ENCODE measurements around the gene DCUN1D3.
A peak's percentile ranks its signal among the peaks of the same experiment; 100 is the strongest.

DCUN1D3 gene

GRCh38 chr16:20901436-20902112, 1.4 kb upstream of the DCUN1D3 start:
- H3K27ac ChIP-seq: peak overlapping the region; percentile 91 to 100 (median 98)
- no peaks in the 10 kb centered on the region for H3K27me3 ChIP-seq
- peaks cover 0 to 27% (median 16%) of the 10 kb centered on the region in 11 experiments; a peak in 11 of 22 replicates for H4K20me1 ChIP-seq
- H3K36me3 ChIP-seq: peaks cover 8 to 31% (median 15%) of the 10 kb centered on the region in 11 experiments; a peak in 20 of 22 replicates
- peak overlapping the region; percentile 85 to 97 (median 93) for H3K4me2 ChIP-seq
- H3K4me1 ChIP-seq: peaks cover 62 to 78% (median 75%) of the 10 kb centered on the region in 10 experiments
- H3K9me3 ChIP-seq (replicated peaks in 1 of 11): no peaks in the 10 kb centered on the region
- peak overlapping the region; percentile 90 to 99 (median 97) for H3K9ac ChIP-seq
- no peak for TF ChIP-seq Cebpa-rat (IDR thresholded peaks at IDR 0.05)
- peak overlapping the region; percentile 82 to 95 (median 87) for H3K4me3 ChIP-seq

GRCh38 chr16:20901068-20901435, 894 bp upstream of the DCUN1D3 start:
- H3K27me3 ChIP-seq: no peaks in the 10 kb centered on the region
- H4K20me1 ChIP-seq: peaks cover 0 to 32% (median 16%) of the 10 kb centered on the region in 11 experiments; a peak in 11 of 22 replicates
- H3K36me3 ChIP-seq: peaks cover 11 to 30% (median 17%) of the 10 kb centered on the region in 11 experiments; a peak in 21 of 22 replicates
- TF ChIP-seq Cebpa-rat (IDR thresholded peaks at IDR 0.05): no peak
- H3K9me3 ChIP-seq (replicated peaks in 1 of 11): no peaks in the 10 kb centered on the region
- H3K4me3 ChIP-seq: peak overlapping the region; percentile 82 to 95 (median 87)
- peak overlapping the region; percentile 85 to 97 (median 93) for H3K4me2 ChIP-seq
- peak overlapping the region; percentile 90 to 99 (median 97) for H3K9ac ChIP-seq
- peaks cover 62 to 78% (median 72%) of the 10 kb centered on the region in 10 experiments for H3K4me1 ChIP-seq
- peak overlapping the region; percentile 91 to 100 (median 98) for H3K27ac ChIP-seq

GRCh38 chr16:20899477-20900298, 470 bp downstream of the DCUN1D3 start:
- Histone ChIP-seq H3K27ac (peak overlapping the region; percentile 91 to 100 (median 98)), H3K4me3 (peak overlapping the region; percentile 82 to 95 (median 87)), H4K20me1 (peaks cover 0 to 46% (median 24%) of the 10 kb centered on the region in 11 experiments; a peak in 12 of 22 replicates), H3K9me3 (replicated peaks in 1 of 11) (no peaks in the 10 kb centered on the region), H3K36me3 (peaks cover 25 to 40% (median 31%) of the 10 kb centered on the region in 11 experiments), H3K9ac (peak overlapping the region; percentile 90 to 99 (median 97)), H3K27me3 (no peaks in the 10 kb centered on the region), H3K4me2 (peak overlapping the region; percentile 77 to 95 (median 89)), H3K4me1 (peaks cover 50 to 78% (median 58%) of the 10 kb centered on the region in 10 experiments)
- TF ChIP-seq Cebpa-rat (IDR thresholded peaks at IDR 0.05): no peak

- Histone ChIP-seq H3K4me1 (peaks cover 45 to 80% (median 54%) of the 10 kb centered on the region in 10 experiments), H3K4me2 (peak overlapping the region; percentile 77 to 95 (median 89)), H4K20me1 (peaks cover 0 to 52% (median 30%) of the 10 kb centered on the region in 11 experiments; a peak in 14 of 22 replicates), H3K27ac (peak overlapping the region; percentile 77 to 100 (median 98); a peak in 21 of 22 replicates), H3K27me3 (no peaks in the 10 kb centered on the region), H3K9me3 (replicated peaks in 1 of 11) (no peaks in the 10 kb centered on the region), H3K36me3 (peaks cover 31 to 46% (median 37%) of the 10 kb centered on the region in 11 experiments), H3K4me3 (peak overlapping the region; percentile 82 to 95 (median 87)), H3K9ac (peak overlapping the region; percentile 90 to 99 (median 97))
- TF ChIP-seq Cebpa-rat (IDR thresholded peaks at IDR 0.05): no peak
Measured at GRCh38 chr16:20899071-20899470, 1.1 kb downstream of the DCUN1D3 start.

GRCh38 chr16:20897922-20898321, 2.2 kb downstream of the DCUN1D3 start:
- H3K4me3 ChIP-seq: peak overlapping the region in 7 of 10 experiments; percentile 82 to 95 (median 90); a peak in 12 of 20 replicates
- H3K27ac ChIP-seq: peak overlapping the region in 6 of 11 experiments; percentile 5 to 99 (median 96); a peak in 8 of 22 replicates
- H3K4me1 ChIP-seq: peaks cover 33 to 80% (median 43%) of the 10 kb centered on the region in 10 experiments
- no peak for TF ChIP-seq Cebpa-rat (IDR thresholded peaks at IDR 0.05)
- peak overlapping the region; percentile 77 to 95 (median 89); a peak in 19 of 22 replicates for H3K4me2 ChIP-seq
- no peaks in the 10 kb centered on the region for H3K9me3 ChIP-seq (replicated peaks in 1 of 11)
- peaks cover 42 to 57% (median 48%) of the 10 kb centered on the region in 11 experiments for H3K36me3 ChIP-seq
- H3K9ac ChIP-seq: peak overlapping the region in 6 of 11 experiments; percentile 92 to 99 (median 98); a peak in 9 of 22 replicates
- peaks cover 0 to 64% (median 42%) of the 10 kb centered on the region in 11 experiments; a peak in 16 of 22 replicates for H4K20me1 ChIP-seq
- H3K27me3 ChIP-seq: no peaks in the 10 kb centered on the region

GRCh38 chr16:20897253-20897897, 2.8 kb downstream of the DCUN1D3 start:
- peaks cover 0 to 69% (median 47%) of the 10 kb centered on the region in 11 experiments; a peak in 16 of 22 replicates for H4K20me1 ChIP-seq
- H3K27me3 ChIP-seq: no peaks in the 10 kb centered on the region
- H3K4me1 ChIP-seq: peaks cover 28 to 78% (median 37%) of the 10 kb centered on the region in 10 experiments
- peaks cover 46 to 57% (median 54%) of the 10 kb centered on the region in 11 experiments for H3K36me3 ChIP-seq
- peak overlapping the region in 6 of 10 experiments; percentile 82 to 95 (median 91); a peak in 11 of 20 replicates for H3K4me3 ChIP-seq
- H3K9ac ChIP-seq: peak overlapping the region in 4 of 11 experiments; percentile 92 to 98 (median 98); a peak in 4 of 22 replicates
- no peaks in the 10 kb centered on the region for H3K9me3 ChIP-seq (replicated peaks in 1 of 11)
- H3K27ac ChIP-seq: peak overlapping the region in 4 of 11 experiments; percentile 17 to 99 (median 98); a peak in 5 of 22 replicates
- peak overlapping the region in 8 of 11 experiments; percentile 80 to 95 (median 88); a peak in 16 of 22 replicates for H3K4me2 ChIP-seq
- TF ChIP-seq Cebpa-rat (IDR thresholded peaks at IDR 0.05): peak in 2 of 11 experiments; percentile 13 to 35; a peak in 1 of 22 replicates

- peaks cover 14 to 80% (median 26%) of the 10 kb centered on the region in 10 experiments for H3K4me1 ChIP-seq
- H4K20me1 ChIP-seq: peaks cover 5 to 99% (median 74%) of the 10 kb centered on the region in 11 experiments; a peak in 16 of 22 replicates
- H3K9ac ChIP-seq: 0 out of 22 replicates have a peak overlapping the region, but pooled peaks of 1 of the 11 experiments have one; percentile 2
- H3K4me2 ChIP-seq: peak overlapping the region in 3 of 11 experiments; percentile 50 to 95 (median 90); a peak in 5 of 22 replicates
- H3K27ac ChIP-seq: no peak overlapping the region
- H3K4me3 ChIP-seq: no peak overlapping the region
- no peaks in the 10 kb centered on the region for H3K27me3 ChIP-seq
- no peaks in the 10 kb centered on the region for H3K9me3 ChIP-seq (replicated peaks in 1 of 11)
- peaks cover 58 to 87% (median 82%) of the 10 kb centered on the region in 11 experiments for H3K36me3 ChIP-seq
- TF ChIP-seq Cebpa-rat (IDR thresholded peaks at IDR 0.05): no peak
Measured at GRCh38 chr16:20894388-20894787, 5.8 kb downstream of the DCUN1D3 start.

Measured in BLaER1 treated with 17β-estradiol and CSF1 and Interleukin-3, amounts not matched to agents 10 nM and 100 nM (cell line).